ENCODE data around the gene IGSF3. TPM values are rescaled to one million over a fixed set of nuclear protein-coding genes. Genes with fewer than 3 reads are reported as not detected.

IGSF3 gene
- total RNA-seq, 4 donors from 2014 or later: 2.6 to 4.6 (median 3.4) TPM

DNA sequence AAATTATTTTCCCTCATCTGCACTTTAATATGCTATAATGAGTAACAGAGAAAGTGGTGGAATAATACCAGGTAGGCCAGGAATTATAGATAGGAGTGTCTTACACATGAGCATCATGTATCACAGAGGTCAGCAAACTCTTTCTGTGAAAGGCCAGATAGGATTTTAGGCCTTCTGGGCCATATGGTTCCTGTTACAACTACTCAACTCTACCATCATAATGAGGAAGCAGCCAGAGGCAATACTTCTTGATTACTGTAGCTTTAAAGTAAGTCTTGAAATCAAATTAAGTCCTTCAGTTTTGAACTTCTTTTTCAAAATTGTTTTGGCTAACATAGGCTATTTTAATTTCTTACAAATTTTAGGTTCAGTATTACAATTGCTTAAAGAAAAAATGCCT is 32.1 kb upstream of the IGSF3 start:
- no peak for DNase-seq (ENCODE audit: low spot score)
- ATAC-seq (ENCODE audit: low FRiP score): no peak
- TF ChIP-seq CTCF (IDR thresholded peaks at IDR 0.05): no peak

GRCh38 chr1:116698244-116698595 is 30.7 kb upstream of the IGSF3 start:
- no peak for ATAC-seq (ENCODE audit: low FRiP score)
- no peak for DNase-seq (ENCODE audit: low spot score)

GRCh38 chr1:116697548-116698243 is 30.2 kb upstream of the IGSF3 start:
- ATAC-seq (ENCODE audit: low FRiP score) (no peak), DNase-seq (ENCODE audit: low spot score) (no peak)
- TF ChIP-seq CTCF (IDR thresholded peaks at IDR 0.05): no peak

More at GRCh38 chr1:116698244-116698595, 30.7 kb upstream of the IGSF3 start:
- no peak for TF ChIP-seq CTCF (IDR thresholded peaks at IDR 0.05)

DNA sequence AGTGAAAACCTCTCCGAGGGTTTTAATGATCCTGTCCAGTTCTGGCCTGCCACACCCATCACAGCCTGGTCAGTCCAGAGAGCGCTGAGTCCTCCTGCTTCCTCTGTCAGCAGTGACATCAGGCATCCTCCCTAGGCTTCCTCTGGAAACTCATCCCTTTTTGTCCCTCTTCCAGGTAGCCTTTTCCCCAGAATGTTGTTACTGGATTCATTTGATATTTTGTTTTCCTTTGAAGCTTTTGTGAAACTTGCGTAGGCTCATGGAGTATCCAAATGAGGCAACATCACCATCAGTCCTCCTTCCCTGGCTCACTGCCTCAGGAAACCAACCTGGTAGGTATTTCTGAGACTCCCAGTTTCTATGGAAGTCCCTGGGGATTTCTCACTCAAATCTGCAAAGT is 27.0 kb upstream of the IGSF3 start:
- ATAC-seq (ENCODE audit: low FRiP score) (no peak), DNase-seq (ENCODE audit: low spot score) (no peak)
- TF ChIP-seq CTCF (IDR thresholded peaks at IDR 0.05): no peak

- no peak for DNase-seq (ENCODE audit: low spot score)
- no peak for ATAC-seq (ENCODE audit: low FRiP score)
- no peak for TF ChIP-seq CTCF (IDR thresholded peaks at IDR 0.05)
Observed at GRCh38 chr1:116693759-116694480, 26.4 kb upstream of the IGSF3 start.

GRCh38 chr1:116692879-116693278 is 25.3 kb upstream of the IGSF3 start:
- no peak for DNase-seq (ENCODE audit: low spot score)
- ATAC-seq (ENCODE audit: low FRiP score): no peak
- no peak for TF ChIP-seq CTCF (IDR thresholded peaks at IDR 0.05)

Measured in omental fat pad (tissue), 4 donors.